GM21447 (cell line): ENCODE results near the gene FGF3.

Experiments used
- ATAC-seq: cut with Tn5 transposase; IDR thresholded peaks from one replicate; pipeline ENCODE4 v1.9.1; 2021; ENCODE audit not compliant: unreplicated experiment

FGF3 gene

GRCh38 chr11:69825037-69825834, 6.0 kb upstream of the FGF3 start:
- no peak for ATAC-seq

- no peak for ATAC-seq
Observed at GRCh38 chr11:69823641-69824265, 4.5 kb upstream of the FGF3 start.

GRCh38 chr11:69822676-69823494, 3.7 kb upstream of the FGF3 start:
- ATAC-seq, result no peak

- ATAC-seq, result no peak
Observed at GRCh38 chr11:69821511-69822040, 2.4 kb upstream of the FGF3 start.

GRCh38 chr11:69820441-69820840, 1.2 kb upstream of the FGF3 start:
- ATAC-seq, result no peak

GRCh38 chr11:69819541-69820070, 390 bp upstream of the FGF3 start:
- no peak for ATAC-seq

GRCh38 chr11:69818231-69818602, 999 bp downstream of the FGF3 start:
- no peak for ATAC-seq

GRCh38 chr11:69817265-69818230, 1.7 kb downstream of the FGF3 start:
- no peak for ATAC-seq

GRCh38 chr11:69816671-69817070, 2.5 kb downstream of the FGF3 start:
- no peak for ATAC-seq

GRCh38 chr11:69815973-69816372, 3.2 kb downstream of the FGF3 start:
- no peak for ATAC-seq

- no peak for ATAC-seq
Observed at GRCh38 chr11:69814902-69815301, 4.3 kb downstream of the FGF3 start.

- no peak for ATAC-seq
Observed at GRCh38 chr11:69814411-69814810, 4.8 kb downstream of the FGF3 start.

GRCh38 chr11:69813839-69814238, 5.4 kb downstream of the FGF3 start:
- no peak for ATAC-seq

GRCh38 chr11:69812946-69813345, 6.3 kb downstream of the FGF3 start:
- ATAC-seq, result no peak

- no peak for ATAC-seq
Observed at GRCh38 chr11:69812256-69812655, 7.0 kb downstream of the FGF3 start.

- no peak for ATAC-seq
Observed at GRCh38 chr11:69811431-69811830, 7.8 kb downstream of the FGF3 start.

- no peak for ATAC-seq
Observed at GRCh38 chr11:69810289-69811118, 8.7 kb downstream of the FGF3 start.

- ATAC-seq, result no peak
Observed at GRCh38 chr11:69808667-69809086, 10.5 kb downstream of the FGF3 start.

- ATAC-seq, result no peak
Observed at GRCh38 chr11:69807106-69807815, 12.0 kb downstream of the FGF3 start.
